HEK293 (cell line): ENCODE data around the gene CPSF6.

ENCODE experiments used
- CTCF ChIA-PET: fragments of 350-600 bp; formaldehyde crosslinking; extraction: SDS; loops from one replicate; lab custom pipeline; 2021; ENCODE audit warnings: antibody characterized with exemption; lab: Yijun Ruan, JAX
- POLR2A ChIA-PET: fragments of 300-600 bp; formaldehyde crosslinking; extraction: SDS; loops from one replicate; lab custom pipeline; 2020; ENCODE audit warnings: antibody characterized with exemption, inconsistent platforms; lab: Yijun Ruan, JAX
- H3K27ac ChIP-seq: fragments of 200-500 bp; sonication (Bioruptor generic); 2 replicates; pipeline ENCODE4 v1.5.1; 2014; ENCODE audit warnings: low read depth, low read length, control low read depth, inconsistent platforms; ENCODE audit errors: extremely low read depth
- H3K36me3 ChIP-seq, 2 experiments: fragments of 200-500 bp in 1 of 2; sonication (Bioruptor generic) in 1 of 2; 1 replicate in 1 of 2; 2 replicates in 1 of 2; pipeline ENCODE4 v1.5.1; 2014 to 2017; ENCODE audit warnings: inconsistent platforms in 2 of 2, low read length in 2 of 2; ENCODE audit not compliant: control insufficient read depth in 2 of 2, insufficient read depth in 1 of 2
- H3K4me1 ChIP-seq: fragments of 200-500 bp; sonication (Bioruptor generic); 2 replicates; pipeline ENCODE4 v1.5.1; 2014; ENCODE audit warnings: mild to moderate bottlenecking, low read length, inconsistent platforms; ENCODE audit not compliant: control insufficient read depth, insufficient read depth
- H3K4me3 ChIP-seq: 2 replicates; pipeline ENCODE4 v1.5.1; 2011; ENCODE audit warnings: low read depth, mild to moderate bottlenecking, control low read depth, low read length, moderate library complexity
- H3K9me3 ChIP-seq: fragments of 200-500 bp; sonication (Bioruptor generic); 2 replicates; pipeline ENCODE4 v1.5.1; 2014; ENCODE audit warnings: low read depth, low read length, inconsistent platforms; ENCODE audit not compliant: control insufficient read depth, insufficient read depth
- FEZF1 ChIP-seq: fragments of 450-650 bp; formaldehyde crosslinking; IDR thresholded peaks from 2 replicates; pipeline ENCODE4 v1.5.1; 2016; ENCODE audit warnings: missing biosample characterization, missing genetic modification characterization
- OSR2 ChIP-seq: fragments of 450-650 bp; formaldehyde crosslinking; IDR thresholded peaks from 2 replicates; pipeline ENCODE4 v1.5.1; 2016; ENCODE audit warnings: missing biosample characterization, missing genetic modification characterization
- PRDM2 ChIP-seq: fragments of 450-650 bp; formaldehyde crosslinking; IDR thresholded peaks from 2 replicates; pipeline ENCODE4 v1.5.1; 2016; ENCODE audit warnings: missing biosample characterization, missing genetic modification characterization, borderline replicate concordance
- PRDM6 ChIP-seq: fragments of 450-650 bp; formaldehyde crosslinking; IDR thresholded peaks from 2 replicates; pipeline ENCODE4 v1.5.1; 2017; ENCODE audit warnings: missing biosample characterization, missing genetic modification characterization
- ZNF488 ChIP-seq: fragments of 450-650 bp; formaldehyde crosslinking; IDR thresholded peaks from 2 replicates; pipeline ENCODE4 v1.5.1; 2016; ENCODE audit warnings: missing biosample characterization, missing genetic modification characterization
- TF ChIP-seq, protein P1 (sequence below): fragments of 450-650 bp; formaldehyde crosslinking; IDR thresholded peaks from 2 replicates; pipeline ENCODE4 v1.5.1; 2016; ENCODE audit warnings: missing biosample characterization, missing genetic modification characterization
- TF ChIP-seq, protein P2 (sequence below): fragments of 450-650 bp; formaldehyde crosslinking; IDR thresholded peaks from 2 replicates; pipeline ENCODE4 v1.5.1; 2017; ENCODE audit warnings: missing biosample characterization, missing genetic modification characterization

The CPSF6 gene

GRCh38 chr12:69247268-69248018 is 8.1 kb downstream of the CPSF6 start:
- peaks cover 25% of the 10 kb centered on the region for H3K4me1 ChIP-seq
- TF ChIP-seq, protein P1, sequence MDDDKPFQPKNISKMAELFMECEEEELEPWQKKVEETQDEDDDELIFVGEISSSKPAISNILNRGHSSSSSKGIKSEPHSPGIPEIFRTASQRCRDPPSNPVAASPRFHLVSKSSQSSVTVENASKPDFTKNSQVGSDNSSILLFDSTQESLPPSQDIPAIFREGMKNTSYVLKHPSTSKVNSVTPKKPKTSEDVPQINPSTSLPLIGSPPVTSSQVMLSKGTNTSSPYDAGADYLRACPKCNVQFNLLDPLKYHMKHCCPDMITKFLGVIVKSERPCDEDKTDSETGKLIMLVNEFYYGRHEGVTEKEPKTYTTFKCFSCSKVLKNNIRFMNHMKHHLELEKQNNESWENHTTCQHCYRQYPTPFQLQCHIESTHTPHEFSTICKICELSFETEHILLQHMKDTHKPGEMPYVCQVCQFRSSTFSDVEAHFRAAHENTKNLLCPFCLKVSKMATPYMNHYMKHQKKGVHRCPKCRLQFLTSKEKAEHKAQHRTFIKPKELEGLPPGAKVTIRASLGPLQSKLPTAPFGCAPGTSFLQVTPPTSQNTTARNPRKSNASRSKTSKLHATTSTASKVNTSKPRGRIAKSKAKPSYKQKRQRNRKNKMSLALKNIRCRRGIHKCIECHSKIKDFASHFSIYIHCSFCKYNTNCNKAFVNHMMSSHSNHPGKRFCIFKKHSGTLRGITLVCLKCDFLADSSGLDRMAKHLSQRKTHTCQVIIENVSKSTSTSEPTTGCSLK (tag by site-specific recombination): no peak
- TF ChIP-seq ZNF488 (tag by site-specific recombination) (no peak), PRDM2 (tag by site-specific recombination) (no peak)
- TF ChIP-seq, protein P2, sequence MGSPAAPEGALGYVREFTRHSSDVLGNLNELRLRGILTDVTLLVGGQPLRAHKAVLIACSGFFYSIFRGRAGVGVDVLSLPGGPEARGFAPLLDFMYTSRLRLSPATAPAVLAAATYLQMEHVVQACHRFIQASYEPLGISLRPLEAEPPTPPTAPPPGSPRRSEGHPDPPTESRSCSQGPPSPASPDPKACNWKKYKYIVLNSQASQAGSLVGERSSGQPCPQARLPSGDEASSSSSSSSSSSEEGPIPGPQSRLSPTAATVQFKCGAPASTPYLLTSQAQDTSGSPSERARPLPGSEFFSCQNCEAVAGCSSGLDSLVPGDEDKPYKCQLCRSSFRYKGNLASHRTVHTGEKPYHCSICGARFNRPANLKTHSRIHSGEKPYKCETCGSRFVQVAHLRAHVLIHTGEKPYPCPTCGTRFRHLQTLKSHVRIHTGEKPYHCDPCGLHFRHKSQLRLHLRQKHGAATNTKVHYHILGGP (tag by site-specific recombination): no peak
- H3K4me3 ChIP-seq: no peak overlapping the region
- H3K9me3 ChIP-seq: no peaks in the 10 kb centered on the region
- ChIA-PET CTCF (interaction anchor here (0.6 to 2.3 kb wide), 4 partner anchors 44 to 140 kb away, joined by 3 to 6 read pairs (median 4); no protein-coding TSS in a partner anchor), POLR2A (no interaction called here)
- H3K36me3 ChIP-seq: peaks cover 8 to 17% of the 10 kb centered on the region in 2 experiments
- H3K27ac ChIP-seq: no peak overlapping the region

DNA sequence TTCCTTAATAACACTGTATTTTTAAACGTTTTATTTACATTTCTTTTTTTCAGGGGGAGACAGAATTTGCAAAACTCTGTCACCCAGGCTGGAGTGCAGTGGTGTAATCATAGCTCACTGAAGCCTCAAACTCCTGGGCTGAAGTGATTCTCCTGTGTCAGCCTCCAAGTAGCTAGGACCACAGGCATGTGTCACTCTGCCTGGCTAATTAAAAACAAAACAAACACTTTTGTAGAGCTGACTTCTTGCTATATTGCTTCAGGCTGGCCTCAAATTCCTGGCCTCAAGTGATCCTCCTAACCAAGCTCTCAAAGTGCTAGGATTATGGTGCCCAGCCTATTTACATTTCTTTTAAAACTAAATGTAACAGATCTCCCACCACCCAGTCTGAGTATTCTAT is 12.7 kb downstream of the CPSF6 start:
- H3K9me3 ChIP-seq: no peaks in the 10 kb centered on the region
- no peak overlapping the region for H3K4me3 ChIP-seq
- H3K27ac ChIP-seq: no peak overlapping the region
- peaks cover 18% of the 10 kb centered on the region for H3K4me1 ChIP-seq
- ChIA-PET CTCF (interaction anchor here (0.7 to 1.8 kb wide), 4 partner anchors 9 to 123 kb away, joined by 3 to 12 read pairs (median 4); no protein-coding TSS in a partner anchor), POLR2A (interaction anchor here (1.0 kb wide), 1 partner anchor 12 kb away, joined by 3 read pairs; no protein-coding TSS in a partner anchor)
- H3K36me3 ChIP-seq: peaks cover 15 to 41% of the 10 kb centered on the region in 2 experiments
- TF ChIP-seq PRDM6: peak; percentile 65; the same call in 1 of the 2 replicates
- TF ChIP-seq FEZF1 (tag by site-specific recombination): no peak
- TF ChIP-seq OSR2 (tag by site-specific recombination): peak; percentile 50
